Panc1 (cell line): ENCODE measurements around the gene TFF1.

Experiments used
- SIN3A ChIP-seq: IDR thresholded peaks from 2 replicates; pipeline ENCODE4 v1.6.1; 2012; ENCODE audit warnings: low read depth, mild to moderate bottlenecking, low read length, moderate library complexity, borderline replicate concordance; ENCODE audit not compliant: insufficient read depth
- TF ChIP-seq, protein P1 (sequence below): fragments of 450-650 bp; IDR thresholded peaks from 2 replicates; pipeline ENCODE4 v1.5.1; 2017; ENCODE audit warnings: mild to moderate bottlenecking

DNA sequence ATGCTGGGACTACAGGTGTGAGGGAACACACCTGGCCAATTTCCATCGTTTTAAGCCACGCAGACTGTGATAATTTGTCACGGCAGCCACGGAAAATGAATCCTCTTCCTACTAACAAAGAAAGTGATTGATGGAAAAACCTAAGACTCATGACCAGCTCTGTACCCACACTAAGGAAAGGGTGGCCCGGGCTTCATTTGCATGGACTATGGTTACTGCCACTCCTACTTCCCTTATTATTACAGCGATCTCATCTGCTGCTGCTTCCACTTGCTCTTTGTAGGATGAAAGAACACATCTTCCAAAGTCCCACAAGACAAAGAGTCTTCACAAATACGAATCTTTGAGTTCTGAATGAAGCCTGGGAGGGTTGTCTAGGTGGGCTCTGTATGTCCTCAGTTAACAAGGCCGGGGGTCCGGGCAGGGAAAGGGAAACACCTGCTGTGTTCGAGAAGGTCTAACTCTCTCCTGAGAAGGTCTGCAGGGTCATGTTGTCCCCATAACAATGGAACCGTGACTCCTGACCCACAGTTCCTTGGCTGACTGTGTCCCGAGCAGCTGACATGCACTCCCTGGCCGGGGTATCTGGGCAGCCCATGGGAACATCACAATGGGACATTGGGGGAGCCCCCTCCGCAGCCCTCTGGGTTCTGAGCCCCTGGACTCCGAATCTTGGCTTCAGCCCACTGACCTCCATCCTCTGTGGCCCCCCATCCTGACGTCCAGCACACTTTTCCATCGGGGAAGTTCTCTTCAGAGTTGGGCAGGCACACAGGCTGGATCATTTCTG is 13.3 kb upstream of the TFF1 start:
- no peak for TF ChIP-seq SIN3A
- TF ChIP-seq, protein P1, sequence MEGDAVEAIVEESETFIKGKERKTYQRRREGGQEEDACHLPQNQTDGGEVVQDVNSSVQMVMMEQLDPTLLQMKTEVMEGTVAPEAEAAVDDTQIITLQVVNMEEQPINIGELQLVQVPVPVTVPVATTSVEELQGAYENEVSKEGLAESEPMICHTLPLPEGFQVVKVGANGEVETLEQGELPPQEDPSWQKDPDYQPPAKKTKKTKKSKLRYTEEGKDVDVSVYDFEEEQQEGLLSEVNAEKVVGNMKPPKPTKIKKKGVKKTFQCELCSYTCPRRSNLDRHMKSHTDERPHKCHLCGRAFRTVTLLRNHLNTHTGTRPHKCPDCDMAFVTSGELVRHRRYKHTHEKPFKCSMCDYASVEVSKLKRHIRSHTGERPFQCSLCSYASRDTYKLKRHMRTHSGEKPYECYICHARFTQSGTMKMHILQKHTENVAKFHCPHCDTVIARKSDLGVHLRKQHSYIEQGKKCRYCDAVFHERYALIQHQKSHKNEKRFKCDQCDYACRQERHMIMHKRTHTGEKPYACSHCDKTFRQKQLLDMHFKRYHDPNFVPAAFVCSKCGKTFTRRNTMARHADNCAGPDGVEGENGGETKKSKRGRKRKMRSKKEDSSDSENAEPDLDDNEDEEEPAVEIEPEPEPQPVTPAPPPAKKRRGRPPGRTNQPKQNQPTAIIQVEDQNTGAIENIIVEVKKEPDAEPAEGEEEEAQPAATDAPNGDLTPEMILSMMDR = no peak
